ENCODE measurements around the gene IFT43.
A peak's percentile ranks its signal among the peaks of the same experiment; 100 is the strongest.

The IFT43 gene

GRCh38 chr14:76019676-76020075, 34.1 kb downstream of the IFT43 start:
- no peak for DNase-seq

GRCh38 chr14:76022991-76023390, 37.4 kb downstream of the IFT43 start:
- no peak for DNase-seq

GRCh38 chr14:76023757-76024156, 38.2 kb downstream of the IFT43 start:
- no peak for DNase-seq

GRCh38 chr14:76024211-76024907, 38.8 kb downstream of the IFT43 start:
- no peak for DNase-seq

GRCh38 chr14:76034566-76034965, 49.0 kb downstream of the IFT43 start:
- no peak for DNase-seq

- no peak for DNase-seq
Measured at GRCh38 chr14:76040704-76041103, 55.1 kb downstream of the IFT43 start.

GRCh38 chr14:76045773-76046172, 60.2 kb downstream of the IFT43 start:
- DNase-seq: no peak

- DNase-seq: no peak
Measured at GRCh38 chr14:76050250-76050649, 64.7 kb downstream of the IFT43 start.

GRCh38 chr14:76050797-76051392, 65.3 kb downstream of the IFT43 start:
- DNase-seq: peak; percentile 64 to 67

GRCh38 chr14:76051717-76052465, 66.3 kb downstream of the IFT43 start:
- no peak for DNase-seq

GRCh38 chr14:76053572-76054355, 68.2 kb downstream of the IFT43 start:
- DNase-seq: no peak

- DNase-seq: no peak
Measured at GRCh38 chr14:76055330-76055729, 69.8 kb downstream of the IFT43 start.

GRCh38 chr14:76056128-76056527, 70.6 kb downstream of the IFT43 start:
- no peak for DNase-seq

- DNase-seq: no peak
Measured at GRCh38 chr14:76057914-76058313, 72.4 kb downstream of the IFT43 start.

GRCh38 chr14:76063327-76063726, 77.8 kb downstream of the IFT43 start:
- no peak for DNase-seq

GRCh38 chr14:76065519-76065918, 80.0 kb downstream of the IFT43 start:
- DNase-seq: no peak

- no peak for DNase-seq
Measured at GRCh38 chr14:76067536-76067935, 82.0 kb downstream of the IFT43 start.

GRCh38 chr14:76073717-76074116, 88.2 kb downstream of the IFT43 start:
- DNase-seq: no peak

GRCh38 chr14:76077340-76077739, 91.8 kb downstream of the IFT43 start:
- DNase-seq: no peak

- DNase-seq: no peak
Measured at GRCh38 chr14:76078501-76078900, 92.9 kb downstream of the IFT43 start.

GRCh38 chr14:76080025-76080424, 94.5 kb downstream of the IFT43 start:
- DNase-seq: no peak

GRCh38 chr14:76080471-76080870, 94.9 kb downstream of the IFT43 start:
- DNase-seq: no peak

GRCh38 chr14:76081642-76082041, 96.1 kb downstream of the IFT43 start:
- no peak for DNase-seq
